SK-N-SH treated with all-trans-retinoic acid at 6 μM for 48 hours (cell line): ENCODE results near the gene CCL25.

Experiments
- ATAC-seq: fragments of 200-7000 bp; cut with Tn5 transposase; 3 replicates; pipeline ENCODE4 v1.9.1; 2020; ENCODE audit warnings: mild to moderate bottlenecking, moderate library complexity
- ARNTL ChIP-seq: fragments of 450-650 bp; formaldehyde crosslinking; IDR thresholded peaks from 2 replicates; pipeline ENCODE4 v1.5.0; 2020; ENCODE audit warnings: low read depth, mild to moderate bottlenecking, moderate library complexity, borderline replicate concordance
- BACH2 ChIP-seq: fragments of 250-450 bp; sonication (Bioruptor Pico); IDR thresholded peaks from 2 replicates; pipeline ENCODE4 v1.9.0; 2021; ENCODE audit warnings: mild to moderate bottlenecking, borderline replicate concordance
- CREB5 ChIP-seq: fragments of 250-450 bp; sonication (Bioruptor Pico); IDR thresholded peaks from 2 replicates; pipeline ENCODE4 v1.5.1; 2020; ENCODE audit warnings: low read depth, mild to moderate bottlenecking, moderate library complexity
- CSDC2 ChIP-seq: fragments of 250-450 bp; sonication (Bioruptor Pico); IDR thresholded peaks from 2 replicates; pipeline ENCODE4 v1.5.0; 2020; ENCODE audit warnings: mild to moderate bottlenecking, moderate library complexity
- ESRRG ChIP-seq: fragments of 250-450 bp; sonication (Bioruptor Pico); IDR thresholded peaks from 2 replicates; pipeline ENCODE4 v1.6.1; 2021; ENCODE audit warnings: mild to moderate bottlenecking
- GLIS3 ChIP-seq: fragments of 250-450 bp; sonication (Bioruptor Pico); IDR thresholded peaks from 2 replicates; pipeline ENCODE4 v1.5.0; 2020; ENCODE audit warnings: mild to moderate bottlenecking, moderate library complexity
- ISL1 ChIP-seq: fragments of 250-450 bp; sonication (Bioruptor Pico); IDR thresholded peaks from 2 replicates; pipeline ENCODE4 v2.1.2; 2022; ENCODE audit warnings: mild to moderate bottlenecking, moderate library complexity
- OSR1 ChIP-seq: fragments of 250-450 bp; sonication (Bioruptor Pico); IDR thresholded peaks from 2 replicates; pipeline ENCODE4 v1.8.0; 2022; ENCODE audit warnings: moderate library complexity, mild to moderate bottlenecking, inconsistent platforms
- PATZ1 ChIP-seq: fragments of 250-450 bp; sonication (Bioruptor Pico); IDR thresholded peaks from 2 replicates; pipeline ENCODE4 v1.8.0; 2020; ENCODE audit warnings: mild to moderate bottlenecking, moderate library complexity, borderline replicate concordance
- PPARA ChIP-seq: fragments of 250-450 bp; sonication (Bioruptor Pico); IDR thresholded peaks from 2 replicates; pipeline ENCODE4 v1.5.0; 2020; ENCODE audit warnings: mild to moderate bottlenecking, borderline replicate concordance
- RARB ChIP-seq: fragments of 250-450 bp; sonication (Bioruptor Pico); IDR thresholded peaks from 2 replicates; pipeline ENCODE4 v1.8.0; 2021; ENCODE audit warnings: mild to moderate bottlenecking, moderate library complexity
- SNAI2 ChIP-seq: fragments of 250-450 bp; sonication (Bioruptor Pico); IDR thresholded peaks from 2 replicates; pipeline ENCODE4 v1.5.0; 2020; ENCODE audit warnings: mild to moderate bottlenecking, moderate library complexity
- TOX ChIP-seq: fragments of 250-450 bp; sonication (Bioruptor Pico); IDR thresholded peaks from 2 replicates; pipeline ENCODE4 v1.8.0; 2021; ENCODE audit warnings: mild to moderate bottlenecking, moderate library complexity, borderline replicate concordance
- TSHZ2 ChIP-seq: fragments of 250-450 bp; sonication (Bioruptor Pico); IDR thresholded peaks from 2 replicates; pipeline ENCODE4 v1.5.0; 2020; ENCODE audit warnings: mild to moderate bottlenecking, moderate library complexity
- ZC3H10 ChIP-seq: fragments of 250-450 bp; sonication (Bioruptor Pico); IDR thresholded peaks from 2 replicates; pipeline ENCODE4 v1.5.1; 2021; ENCODE audit warnings: mild to moderate bottlenecking, moderate library complexity
- ZFP30 ChIP-seq: fragments of 450-650 bp; formaldehyde crosslinking; IDR thresholded peaks from 2 replicates; pipeline ENCODE4 v1.5.0; 2022; ENCODE audit warnings: mild to moderate bottlenecking, moderate library complexity
- ZNF565 ChIP-seq: fragments of 450-650 bp; formaldehyde crosslinking; conservative IDR thresholded peaks from 2 replicates; pipeline ENCODE4 v1.5.0; 2020; ENCODE audit warnings: low read depth, mild to moderate bottlenecking, moderate library complexity
- ZNF70 ChIP-seq: fragments of 450-650 bp; formaldehyde crosslinking; IDR thresholded peaks from 2 replicates; pipeline ENCODE4 v1.5.0; 2020; ENCODE audit warnings: mild to moderate bottlenecking, moderate library complexity
- ZNF8 ChIP-seq: fragments of 450-650 bp; formaldehyde crosslinking; IDR thresholded peaks from 2 replicates; pipeline ENCODE4 v1.5.0; 2020; ENCODE audit warnings: mild to moderate bottlenecking, moderate library complexity

Gene CCL25

GRCh38 chr19:8074501-8074900 is 21.9 kb downstream of the CCL25 start:
- no peak for ATAC-seq
- TF ChIP-seq ESRRG (CRISPR knock-in tag): no peak
- TF ChIP-seq GLIS3 (CRISPR knock-in tag): no peak
- no peak for TF ChIP-seq SNAI2 (CRISPR knock-in tag)
- TF ChIP-seq PPARA (CRISPR knock-in tag): no peak
- no peak for TF ChIP-seq CREB5 (CRISPR knock-in tag)
- TF ChIP-seq ZNF565 (CRISPR knock-in tag): no peak
- no peak for TF ChIP-seq BACH2 (CRISPR knock-in tag)

GRCh38 chr19:8075158-8076074 is 22.9 kb downstream of the CCL25 start:
- ATAC-seq: no peak
- TF ChIP-seq ESRRG (CRISPR knock-in tag) (no peak), BACH2 (CRISPR knock-in tag) (no peak), ZNF565 (CRISPR knock-in tag) (no peak), OSR1 (CRISPR knock-in tag) (no peak), PATZ1 (CRISPR knock-in tag) (no peak), ARNTL (CRISPR knock-in tag) (no peak), ZC3H10 (CRISPR knock-in tag) (no peak), TSHZ2 (CRISPR knock-in tag) (no peak)
- TF ChIP-seq, all 23 proteins: peak for 0

- TF ChIP-seq PPARA (CRISPR knock-in tag) (no peak), ZNF70 (CRISPR knock-in tag) (no peak), ZC3H10 (CRISPR knock-in tag) (no peak)
- no peak for ATAC-seq
These were observed 27.4 kb downstream of the CCL25 start for GRCh38 chr19:8079988-8080387.

GRCh38 chr19:8080832-8081231 is 28.3 kb downstream of the CCL25 start:
- ATAC-seq: no peak
- no peak for TF ChIP-seq BACH2 (CRISPR knock-in tag)
- no peak for TF ChIP-seq GLIS3 (CRISPR knock-in tag)
- TF ChIP-seq CREB5 (CRISPR knock-in tag): no peak
- TF ChIP-seq CSDC2 (CRISPR knock-in tag): no peak
- no peak for TF ChIP-seq ISL1 (CRISPR knock-in tag)
- TF ChIP-seq ZC3H10 (CRISPR knock-in tag): no peak
- no peak for TF ChIP-seq RARB (CRISPR knock-in tag)
- TF ChIP-seq ZNF565 (CRISPR knock-in tag): no peak
- TF ChIP-seq TSHZ2 (CRISPR knock-in tag): no peak
- TF ChIP-seq ZNF8 (CRISPR knock-in tag): no peak
- TF ChIP-seq SNAI2 (CRISPR knock-in tag): no peak
- TF ChIP-seq TOX: no peak
- no peak for TF ChIP-seq ZFP30 (CRISPR knock-in tag)
- TF ChIP-seq PATZ1 (CRISPR knock-in tag): no peak
- TF ChIP-seq PPARA (CRISPR knock-in tag): no peak
